Neural progenitor cell (in vitro differentiated cells): ENCODE results near the gene MOK. TPM values are rescaled to one million over a fixed set of nuclear protein-coding genes. Genes with fewer than 3 reads are reported as not detected.
A peak's percentile ranks its signal among the peaks of the same experiment; 100 is the strongest.

Source experiments
- DNase-seq: peaks from one replicate; pipeline ENCODE4 v3.0.0-alpha.2; 2016; ENCODE audit warnings: low spot score
- H2AFZ ChIP-seq: fragments of 200-600 bp; sonication (generic); replicated peaks from 2 replicates; pipeline ENCODE4 v1.6.1; 2016; ENCODE audit warnings: antibody characterized with exemption
- H3F3A ChIP-seq: fragments of 200-600 bp; sonication (generic); 2 replicates; pipeline ENCODE4 v1.6.1; 2016; ENCODE audit warnings: antibody characterized with exemption, low read depth
- H3K27ac ChIP-seq: fragments of 200-600 bp; sonication (generic); 2 replicates; pipeline ENCODE4 v1.5.1; 2016; ENCODE audit warnings: mild to moderate bottlenecking
- H3K27me3 ChIP-seq: fragments of 200-600 bp; sonication (generic); 2 replicates; pipeline ENCODE4 v1.6.1; 2016; ENCODE audit warnings: mild to moderate bottlenecking, moderate library complexity
- H3K36me3 ChIP-seq: fragments of 200-600 bp; sonication (generic); 2 replicates; pipeline ENCODE4 v1.5.1; 2016
- H3K4me1 ChIP-seq: fragments of 200-600 bp; sonication (generic); 2 replicates; pipeline ENCODE4 v1.6.1; 2016; ENCODE audit warnings: mixed run types
- H3K4me2 ChIP-seq: fragments of 200-600 bp; sonication (generic); 2 replicates; pipeline ENCODE4 v1.6.1; 2016
- H3K4me3 ChIP-seq: fragments of 200-600 bp; sonication (generic); 2 replicates; pipeline ENCODE4 v1.5.1; 2016
- H3K79me2 ChIP-seq: fragments of 200-600 bp; sonication (generic); 2 replicates; pipeline ENCODE4 v1.6.1; 2016; ENCODE audit warnings: low read depth
- H3K9ac ChIP-seq: fragments of 200-600 bp; sonication (generic); 2 replicates; pipeline ENCODE4 v1.6.1; 2016
- H3K9me3 ChIP-seq: fragments of 200-600 bp; sonication (generic); 2 replicates; pipeline ENCODE4 v1.5.1; 2016; ENCODE audit warnings: low read depth
- H4K20me1 ChIP-seq: fragments of 200-600 bp; sonication (generic); 2 replicates; pipeline ENCODE4 v1.6.1; 2016; ENCODE audit warnings: low read depth
- H3K27ac Mint-ChIP-seq: 3 replicates; pipeline ENCODE4 v1.8.0; 2021; ENCODE audit warnings: mixed read lengths
- H3K27me3 Mint-ChIP-seq: 2 replicates; pipeline ENCODE4 v1.8.0; 2022; ENCODE audit warnings: low read depth, mild to moderate bottlenecking, inconsistent platforms, moderate library complexity, mixed read lengths; ENCODE audit not compliant: insufficient read depth
- H3K36me3 Mint-ChIP-seq: 3 replicates; pipeline ENCODE4 v1.8.0; 2021; ENCODE audit warnings: mixed read lengths
- H3K4me1 Mint-ChIP-seq: 3 replicates; pipeline ENCODE4 v1.8.0; 2021; ENCODE audit warnings: mixed read lengths
- H3K4me3 Mint-ChIP-seq: 3 replicates; pipeline ENCODE4 v1.8.0; 2021; ENCODE audit warnings: mild to moderate bottlenecking, moderate library complexity, mixed read lengths
- H3K9me3 Mint-ChIP-seq: 3 replicates; pipeline ENCODE4 v1.8.0; 2020; ENCODE audit warnings: mixed read lengths
- EZH2 ChIP-seq: fragments of 200-600 bp; sonication (generic); IDR thresholded peaks from 2 replicates; pipeline ENCODE4 v1.6.1; 2017; ENCODE audit warnings: antibody characterized with exemption, mild to moderate bottlenecking, moderate library complexity
- EZH2phosphoT487 ChIP-seq: fragments of 200-600 bp; sonication (generic); IDR thresholded peaks from 2 replicates; pipeline ENCODE4 v1.6.1; 2017; ENCODE audit warnings: antibody characterized with exemption
- total RNA-seq: library from RNA; depleted of rRNA; stranded (reverse); fragments of >200 nt; gene quantifications from 2 replicates; pipeline ENCODE4 v1.2.3, GENCODE V29; 2015; ENCODE audit warnings: low replicate concordance
- TF ChIP-seq, protein P1 (sequence below): fragments of 200-600 bp; sonication (generic); IDR thresholded peaks from 2 replicates; pipeline ENCODE4 v1.5.1; 2017; ENCODE audit warnings: antibody characterized with exemption, mild to moderate bottlenecking

Gene MOK
- total RNA-seq, 1 donor from 2014 or later, result 9.9 TPM

- no peaks in the 10 kb centered on the region for H3K4me1 ChIP-seq
- H4K20me1 ChIP-seq, result peaks cover 15% of the 10 kb centered on the region
- Mint-ChIP-seq H3K27ac (peak overlapping the region; percentile 85), H3K36me3 (peaks cover 19% of the 10 kb centered on the region), H3K9me3 (no peaks in the 10 kb centered on the region), H3K4me1 (no peaks in the 10 kb centered on the region), H3K27me3 (no peaks in the 10 kb centered on the region), H3K4me3 (no peak overlapping the region)
- TF ChIP-seq EZH2, result no peak
- no peak for TF ChIP-seq EZH2phosphoT487
- TF ChIP-seq, protein P1, sequence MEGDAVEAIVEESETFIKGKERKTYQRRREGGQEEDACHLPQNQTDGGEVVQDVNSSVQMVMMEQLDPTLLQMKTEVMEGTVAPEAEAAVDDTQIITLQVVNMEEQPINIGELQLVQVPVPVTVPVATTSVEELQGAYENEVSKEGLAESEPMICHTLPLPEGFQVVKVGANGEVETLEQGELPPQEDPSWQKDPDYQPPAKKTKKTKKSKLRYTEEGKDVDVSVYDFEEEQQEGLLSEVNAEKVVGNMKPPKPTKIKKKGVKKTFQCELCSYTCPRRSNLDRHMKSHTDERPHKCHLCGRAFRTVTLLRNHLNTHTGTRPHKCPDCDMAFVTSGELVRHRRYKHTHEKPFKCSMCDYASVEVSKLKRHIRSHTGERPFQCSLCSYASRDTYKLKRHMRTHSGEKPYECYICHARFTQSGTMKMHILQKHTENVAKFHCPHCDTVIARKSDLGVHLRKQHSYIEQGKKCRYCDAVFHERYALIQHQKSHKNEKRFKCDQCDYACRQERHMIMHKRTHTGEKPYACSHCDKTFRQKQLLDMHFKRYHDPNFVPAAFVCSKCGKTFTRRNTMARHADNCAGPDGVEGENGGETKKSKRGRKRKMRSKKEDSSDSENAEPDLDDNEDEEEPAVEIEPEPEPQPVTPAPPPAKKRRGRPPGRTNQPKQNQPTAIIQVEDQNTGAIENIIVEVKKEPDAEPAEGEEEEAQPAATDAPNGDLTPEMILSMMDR, result no peak
- H3K4me2 ChIP-seq, result no peak overlapping the region
- H3K9me3 ChIP-seq, result no peaks in the 10 kb centered on the region
- no peaks in the 10 kb centered on the region for H3K36me3 ChIP-seq
- no peak overlapping the region for H2AFZ ChIP-seq
- no peaks in the 10 kb centered on the region for H3F3A ChIP-seq
- H3K27ac ChIP-seq, result no peak overlapping the region
- no peak for DNase-seq
- H3K9ac ChIP-seq, result no peak overlapping the region
- no peaks in the 10 kb centered on the region for H3K79me2 ChIP-seq
- no peak overlapping the region for H3K4me3 ChIP-seq
- H3K27me3 ChIP-seq, result no peaks in the 10 kb centered on the region
These were observed 79.6 kb downstream of the MOK start for GRCh38 chr14:102225386-102225785.

- no peak overlapping the region for H3K9ac ChIP-seq
- H3K9me3 ChIP-seq, result no peaks in the 10 kb centered on the region
- peaks cover 18% of the 10 kb centered on the region for H4K20me1 ChIP-seq
- no peaks in the 10 kb centered on the region for H3K4me1 ChIP-seq
- DNase-seq, result no peak
- Mint-ChIP-seq H3K27me3 (no peaks in the 10 kb centered on the region), H3K36me3 (peaks cover 16% of the 10 kb centered on the region), H3K4me1 (no peaks in the 10 kb centered on the region), H3K27ac (no peak overlapping the region), H3K4me3 (no peak overlapping the region), H3K9me3 (no peaks in the 10 kb centered on the region)
- no peak overlapping the region for H3K4me3 ChIP-seq
- H3K27ac ChIP-seq, result no peak overlapping the region
- no peaks in the 10 kb centered on the region for H3K36me3 ChIP-seq
- no peaks in the 10 kb centered on the region for H3K27me3 ChIP-seq
- H2AFZ ChIP-seq, result no peak overlapping the region
- no peak overlapping the region for H3K4me2 ChIP-seq
- no peaks in the 10 kb centered on the region for H3F3A ChIP-seq
- TF ChIP-seq EZH2phosphoT487 (no peak), EZH2 (no peak)
- TF ChIP-seq, protein P1, result no peak
- no peaks in the 10 kb centered on the region for H3K79me2 ChIP-seq
These were observed 81.3 kb downstream of the MOK start for GRCh38 chr14:102223682-102224081.

GRCh38 chr14:102222751-102223150 is 82.2 kb downstream of the MOK start:
- Histone ChIP-seq H3K27ac (no peak overlapping the region), H2AFZ (no peak overlapping the region), H3K27me3 (no peaks in the 10 kb centered on the region), H3K9me3 (no peaks in the 10 kb centered on the region), H4K20me1 (peaks cover 23% of the 10 kb centered on the region), H3K9ac (no peak overlapping the region), H3K4me2 (no peak overlapping the region), H3K36me3 (no peaks in the 10 kb centered on the region), H3K79me2 (no peaks in the 10 kb centered on the region), H3F3A (no peaks in the 10 kb centered on the region), H3K4me3 (no peak overlapping the region), H3K4me1 (no peaks in the 10 kb centered on the region)
- Mint-ChIP-seq H3K36me3 (peaks cover 16% of the 10 kb centered on the region), H3K9me3 (no peaks in the 10 kb centered on the region), H3K27ac (no peak overlapping the region), H3K4me3 (no peak overlapping the region), H3K27me3 (no peaks in the 10 kb centered on the region), H3K4me1 (peaks cover 4% of the 10 kb centered on the region)
- no peak for DNase-seq
- TF ChIP-seq EZH2phosphoT487 (no peak), EZH2 (no peak)
- TF ChIP-seq, protein P1, result no peak
